B cell (primary cell): ENCODE measurements around the gene FAM163A. TPM values are rescaled to one million over a fixed set of nuclear protein-coding genes. Genes with fewer than 3 reads are reported as not detected.

Experiments used
- ATAC-seq: fragments of 200-7000 bp; cut with Tn5 transposase; one replicate; pipeline ENCODE4 v1.10.0; 2021; ENCODE audit warnings: low read depth, mild to moderate bottlenecking, moderate number of reproducible peaks, moderate library complexity
- CTCF ChIA-PET: fragments of 350-600 bp; sonication (Branson Sonifier 250); formaldehyde crosslinking; loops from one replicate; lab custom pipeline; 2021; ENCODE audit warnings: antibody characterized with exemption, inconsistent platforms; lab: Charles Lee
- POLR2A ChIA-PET: fragments of 350-600 bp; sonication (Branson Sonifier 250); formaldehyde crosslinking; loops from one replicate; lab custom pipeline; 2021; ENCODE audit warnings: antibody characterized with exemption; lab: Charles Lee
- DNase-seq: peaks from one replicate; pipeline ENCODE4 v3.0.0; 2013
- H2AFZ ChIP-seq: 2 replicates; pipeline ENCODE4 v1.6.1; 2012; ENCODE audit warnings: mild to moderate bottlenecking, low read depth, low read length; ENCODE audit not compliant: insufficient read depth, poor library complexity, severe bottlenecking
- H3K27ac ChIP-seq, 2 donors: 1 replicate in 1 of 2; 2 replicates in 1 of 2; pipeline ENCODE4 v1.5.1; 2012 to 2013; ENCODE audit warnings: low read length in 2 of 2, mild to moderate bottlenecking in 2 of 2, moderate library complexity in 1 of 2
- H3K27me3 ChIP-seq, 4 experiments: fragments of 200-600 bp in 1 of 4; sonication (generic) in 1 of 4; replicated peaks in 1 of 4; 1 replicate in 2 of 4; 2 replicates in 2 of 4; pipeline versions ENCODE4 v1.6.1 to v1.7.0; 2013 to 2016; ENCODE audit warnings: low read length in 3 of 4, mild to moderate bottlenecking in 2 of 4, mixed read lengths in 1 of 4, moderate library complexity in 1 of 4; ENCODE audit not compliant: insufficient read depth in 4 of 4, control insufficient read depth in 3 of 4; ENCODE audit errors: control extremely low read depth in 1 of 4
- H3K36me3 ChIP-seq, 2 experiments: replicated peaks in 1 of 2; 1 replicate in 1 of 2; 2 replicates in 1 of 2; pipeline versions ENCODE4 v1.6.1 to v1.7.1; 2013; ENCODE audit warnings: low read length in 1 of 2; ENCODE audit not compliant: insufficient read depth in 2 of 2, control insufficient read depth in 1 of 2; ENCODE audit errors: control extremely low read depth in 1 of 2, extremely low read depth in 1 of 2
- H3K4me1 ChIP-seq, 2 donors: fragments of 200-600 bp in 1 of 2; sonication (generic) in 1 of 2; 1 replicate in 1 of 2; 2 replicates in 1 of 2; pipeline versions ENCODE4 v1.5.1 to v1.6.1; 2013 to 2017; ENCODE audit warnings: low read length in 2 of 2; ENCODE audit not compliant: control insufficient read depth in 2 of 2, insufficient read depth in 2 of 2
- H3K4me2 ChIP-seq: replicated peaks from 2 replicates; pipeline ENCODE3; 2012; ENCODE audit warnings: mild to moderate bottlenecking, low read depth, low read length; ENCODE audit not compliant: poor library complexity, severe bottlenecking
- H3K4me3 ChIP-seq, 5 experiments: fragments of 200-600 bp in 1 of 5; sonication (generic) in 1 of 5; 1 replicate in 3 of 5; 2 replicates in 2 of 5; pipeline versions ENCODE4 v1.5.1 to v1.7.0; 2011 to 2016; ENCODE audit warnings: low read length in 4 of 5, mild to moderate bottlenecking in 4 of 5, low read depth in 2 of 5, control low read depth in 1 of 5, moderate library complexity in 1 of 5; ENCODE audit not compliant: insufficient read depth in 1 of 5; ENCODE audit errors: control extremely low read depth in 1 of 5, extremely low read depth in 1 of 5
- H3K79me2 ChIP-seq: fragments of 200-600 bp; sonication (generic); one replicate; pipeline ENCODE4 v1.6.0; 2016; ENCODE audit warnings: low read length; ENCODE audit not compliant: control insufficient read depth, insufficient read depth
- H3K9ac ChIP-seq: fragments of 200-600 bp; sonication (generic); 2 replicates; pipeline ENCODE4 v1.6.1; 2017; ENCODE audit warnings: mild to moderate bottlenecking, low read length, moderate library complexity
- H3K9me3 ChIP-seq, 3 donors: one replicate each; pipeline versions ENCODE4 v1.6.1 to v1.7.1; 2013; ENCODE audit warnings: low read length in 2 of 3; ENCODE audit not compliant: control insufficient read depth in 2 of 3, insufficient read depth in 1 of 3; ENCODE audit errors: control extremely low read depth in 1 of 3
- H4K20me1 ChIP-seq: 2 replicates; pipeline ENCODE4 v1.6.0; 2012; ENCODE audit warnings: mild to moderate bottlenecking, low read length; ENCODE audit not compliant: insufficient read depth, control insufficient read depth, poor library complexity, severe bottlenecking
- H3K27ac Mint-ChIP-seq: one replicate; pipeline ENCODE4 v1.8.0; 2021; ENCODE audit warnings: mixed read lengths
- H3K27me3 Mint-ChIP-seq: one replicate; pipeline ENCODE4 v1.8.0; 2021; ENCODE audit warnings: mixed read lengths
- H3K4me1 Mint-ChIP-seq: one replicate; pipeline ENCODE4 v1.8.0; 2021; ENCODE audit warnings: mixed read lengths
- H3K4me3 Mint-ChIP-seq: one replicate; pipeline ENCODE4 v1.8.0; 2021; ENCODE audit warnings: mixed read lengths
- H3K9me3 Mint-ChIP-seq: one replicate; pipeline ENCODE4 v1.8.0; 2022; ENCODE audit warnings: mixed read lengths; ENCODE audit not compliant: insufficient read depth
- EZH2 ChIP-seq: IDR thresholded peaks from 2 replicates; pipeline ENCODE4 v1.6.1; 2012; ENCODE audit warnings: borderline replicate concordance, low read depth, mild to moderate bottlenecking, moderate library complexity, low read length; ENCODE audit not compliant: insufficient read depth, poor library complexity, severe bottlenecking
- whole genome bisulfite sequencing: methylation state at CpG from one replicate; pipeline ENCODE4 v1.1.5; 2013; ENCODE audit warnings: missing lambda C conversion rate; ENCODE audit not compliant: insufficient coverage; 5-methylcytosine and 5-hydroxymethylcytosine counted together
- intact Hi-C: fragments of 100-400 bp; cut with micrococcal nuclease; formaldehyde crosslinking; loops from one replicate; pipeline ENCODE4 v1.10.0; 2022
- polyA plus RNA-seq: library from polyadenylated mRNA; depleted of rRNA; stranded (reverse); fragments of >200 nt; gene quantifications from 2 replicates; pipeline ENCODE4 v1.2.3, GENCODE V29; 2012
- total RNA-seq, 2 donors: library from RNA; stranded (reverse); fragments of 120-200 nt in 1 of 2; gene quantifications; 1 replicate in 1 of 2; 2 replicates in 1 of 2; pipeline versions ENCODE4 v1.2.3 to v1.2.4, GENCODE V29; 2013 to 2022
- TF ChIP-seq, protein P1 (sequence below): fragments of 200-600 bp; IDR thresholded peaks from one replicate; pipeline ENCODE4 v1.8.0; 2022; ENCODE audit warnings: antibody characterized with exemption, mild to moderate bottlenecking

The FAM163A gene
- total and polyA plus RNA-seq, 2 donors (not counting 1 experiment from before 2014, with no cell fraction given), result not detected

DNA sequence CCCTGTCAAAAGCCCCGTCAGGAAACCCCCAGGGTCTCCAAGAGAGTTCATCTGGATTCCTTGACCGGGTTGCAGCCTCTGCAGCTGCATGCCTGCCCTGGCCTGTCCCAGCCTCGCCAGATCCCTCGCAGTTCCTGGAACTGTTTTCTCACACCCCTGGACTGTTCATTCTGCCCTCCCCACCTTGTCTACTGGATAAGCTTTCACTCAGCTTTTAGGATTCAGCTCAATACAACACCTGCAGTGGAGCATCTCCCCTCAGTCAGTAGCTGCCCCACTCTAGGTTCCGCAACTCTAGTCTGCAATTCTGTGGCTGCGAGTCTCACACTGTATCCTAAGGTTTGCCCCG, 67.2 kb downstream of the FAM163A start:
- H3K27ac Mint-ChIP-seq, result no peak overlapping the region
- ATAC-seq (no peak), DNase-seq (no peak)
- H3K79me2 ChIP-seq, result no peaks in the 10 kb centered on the region
- no peak overlapping the region for H3K4me3 Mint-ChIP-seq
- H3K4me3 ChIP-seq, result no peak overlapping the region
- peaks cover 9 to 19% of the 10 kb centered on the region in 2 donors for H3K4me1 ChIP-seq
- ChIA-PET POLR2A (no interaction called here), CTCF (interaction anchor here (0.7 to 7.6 kb wide), 31 partner anchors 9 to 1510 kb away, joined by 3 to 89 read pairs (median 6); no protein-coding TSS in a partner anchor)
- H3K27me3 Mint-ChIP-seq, result peaks cover 21% of the 10 kb centered on the region
- no peak overlapping the region for H3K27ac ChIP-seq
- H3K36me3 ChIP-seq, result no peaks in the 10 kb centered on the region
- intact Hi-C loops, result loop anchor here (5.0 kb wide), 1 partner anchor 443 kb away; the partner anchor contains the start of gene AXDND1
- H3K9me3 ChIP-seq, result no peaks in the 10 kb centered on the region
- no peaks in the 10 kb centered on the region for H3K9me3 Mint-ChIP-seq
- H4K20me1 ChIP-seq, result no peaks in the 10 kb centered on the region
- no peak overlapping the region for H2AFZ ChIP-seq
- no peak overlapping the region for H3K4me2 ChIP-seq
- no peak overlapping the region for H3K9ac ChIP-seq
- H3K27me3 ChIP-seq, result peaks cover 0 to 18% (median 5%) of the 10 kb centered on the region in 4 experiments
- TF ChIP-seq, protein P1, sequence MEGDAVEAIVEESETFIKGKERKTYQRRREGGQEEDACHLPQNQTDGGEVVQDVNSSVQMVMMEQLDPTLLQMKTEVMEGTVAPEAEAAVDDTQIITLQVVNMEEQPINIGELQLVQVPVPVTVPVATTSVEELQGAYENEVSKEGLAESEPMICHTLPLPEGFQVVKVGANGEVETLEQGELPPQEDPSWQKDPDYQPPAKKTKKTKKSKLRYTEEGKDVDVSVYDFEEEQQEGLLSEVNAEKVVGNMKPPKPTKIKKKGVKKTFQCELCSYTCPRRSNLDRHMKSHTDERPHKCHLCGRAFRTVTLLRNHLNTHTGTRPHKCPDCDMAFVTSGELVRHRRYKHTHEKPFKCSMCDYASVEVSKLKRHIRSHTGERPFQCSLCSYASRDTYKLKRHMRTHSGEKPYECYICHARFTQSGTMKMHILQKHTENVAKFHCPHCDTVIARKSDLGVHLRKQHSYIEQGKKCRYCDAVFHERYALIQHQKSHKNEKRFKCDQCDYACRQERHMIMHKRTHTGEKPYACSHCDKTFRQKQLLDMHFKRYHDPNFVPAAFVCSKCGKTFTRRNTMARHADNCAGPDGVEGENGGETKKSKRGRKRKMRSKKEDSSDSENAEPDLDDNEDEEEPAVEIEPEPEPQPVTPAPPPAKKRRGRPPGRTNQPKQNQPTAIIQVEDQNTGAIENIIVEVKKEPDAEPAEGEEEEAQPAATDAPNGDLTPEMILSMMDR, result no peak
- no peak for TF ChIP-seq EZH2
- 87% methylated on average over 7 of the region's 7 CpGs for WGBS
- H3K4me1 Mint-ChIP-seq, result peaks cover 13% of the 10 kb centered on the region

DNA sequence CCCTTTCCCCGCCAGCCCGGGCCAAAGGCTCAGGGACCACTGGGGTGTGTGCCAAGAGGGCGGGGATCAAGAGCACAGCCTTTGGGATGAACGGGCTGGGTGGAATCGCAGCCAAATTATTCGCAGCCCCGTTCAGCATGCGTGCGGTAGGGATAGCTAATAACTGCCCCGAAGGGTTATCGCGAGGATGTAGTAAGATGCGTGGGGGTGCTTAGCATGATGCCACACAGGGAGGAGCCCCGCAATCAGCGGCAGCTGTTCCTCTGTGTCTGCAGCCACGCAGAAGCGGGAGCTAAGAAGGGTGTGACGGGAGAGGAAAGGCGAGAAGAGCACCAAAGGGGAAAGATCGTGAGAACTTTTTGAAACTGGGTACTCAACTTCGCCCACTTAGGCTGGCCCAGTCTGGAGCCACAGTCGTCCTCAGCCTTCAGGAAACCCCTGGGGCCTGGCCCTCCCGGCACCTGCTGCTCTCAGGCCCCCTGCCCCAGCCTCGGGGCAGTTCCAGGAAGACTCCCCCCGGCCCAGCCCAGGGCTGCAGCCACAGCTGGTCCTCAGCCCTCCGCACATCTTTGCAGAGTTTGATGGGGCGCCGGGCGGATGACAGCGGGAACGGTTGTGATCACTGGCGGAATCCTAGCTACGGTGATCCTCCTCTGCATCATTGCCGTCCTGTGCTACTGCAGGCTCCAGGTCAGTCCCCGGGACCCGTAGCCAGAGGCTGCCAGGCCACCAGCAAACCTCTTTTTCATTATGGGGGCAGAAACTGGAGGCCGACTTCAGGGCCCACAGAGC, 69.6 kb downstream of the FAM163A start:
- ChIA-PET POLR2A (no interaction called here), CTCF (interaction anchor here (1.5 to 7.6 kb wide), 4 partner anchors 8 to 734 kb away, joined by 3 to 77 read pairs (median 44); no protein-coding TSS in a partner anchor)
- TF ChIP-seq, protein P1, result no peak
- no peak for TF ChIP-seq EZH2
- H3K9me3 Mint-ChIP-seq, result no peaks in the 10 kb centered on the region
- H3K27ac Mint-ChIP-seq, result no peak overlapping the region
- peaks cover 22% of the 10 kb centered on the region for H3K27me3 Mint-ChIP-seq
- Histone ChIP-seq H3K27ac (no peak overlapping the region), H3K79me2 (no peaks in the 10 kb centered on the region), H3K9ac (no peak overlapping the region), H3K4me1 (peaks cover 12 to 23% of the 10 kb centered on the region in 2 donors), H4K20me1 (no peaks in the 10 kb centered on the region), H3K9me3 (no peaks in the 10 kb centered on the region), H3K4me2 (no peak overlapping the region), H3K36me3 (no peaks in the 10 kb centered on the region), H3K27me3 (peaks cover 0 to 18% (median 7%) of the 10 kb centered on the region in 4 experiments), H2AFZ (no peak overlapping the region), H3K4me3 (no peak overlapping the region)
- DNase-seq (no peak), ATAC-seq (no peak)
- H3K4me1 Mint-ChIP-seq, result peaks cover 17% of the 10 kb centered on the region
- 94% methylated on average over 35 of the region's 37 CpGs for WGBS
- H3K4me3 Mint-ChIP-seq, result no peak overlapping the region
- intact Hi-C loops, result loop anchor here (5.0 kb wide), 1 partner anchor 445 kb away; the partner anchor contains the start of gene AXDND1
